AG08396 (cell line): Measurements from ENCODE around the gene CHMP2A.
"Not testable (repeated sequence)": the region's sequence is repeated elsewhere in the genome, so short reads cannot be mapped to it uniquely, and the experiment has no call there.

Experiments used
- DNase-seq: peaks from one replicate; pipeline ENCODE4 v3.0.0; 2012; ENCODE audit warnings: low spot score, mixed read lengths

CHMP2A gene

GRCh38 chr19:58555369-58555885 is 522 bp upstream of the CHMP2A start:
- DNase-seq = no peak

- DNase-seq = no peak
These were observed 959 bp downstream of the CHMP2A start for GRCh38 chr19:58553799-58554493.

- no peak for DNase-seq
These were observed 2.2 kb downstream of the CHMP2A start for GRCh38 chr19:58552655-58553054.

GRCh38 chr19:58551577-58552471 is 3.1 kb downstream of the CHMP2A start:
- no peak for DNase-seq

- no peak for DNase-seq
These were observed 3.8 kb downstream of the CHMP2A start for GRCh38 chr19:58551123-58551497.

GRCh38 chr19:58550362-58551122 is 4.4 kb downstream of the CHMP2A start:
- no peak for DNase-seq

- no peak for DNase-seq
These were observed 5.1 kb downstream of the CHMP2A start for GRCh38 chr19:58549664-58550361.

- no peak for DNase-seq
These were observed 5.8 kb downstream of the CHMP2A start for GRCh38 chr19:58548859-58549663.

- DNase-seq = no peak
These were observed 7.3 kb downstream of the CHMP2A start for GRCh38 chr19:58547323-58548312.

- no peak for DNase-seq
These were observed 8.8 kb downstream of the CHMP2A start for GRCh38 chr19:58546019-58546530.

- no peak for DNase-seq
These were observed 9.5 kb downstream of the CHMP2A start for GRCh38 chr19:58545286-58546018.

- DNase-seq = peak; percentile 94
These were observed 10.2 kb downstream of the CHMP2A start for GRCh38 chr19:58544591-58545285.

- DNase-seq = peak; percentile 100
These were observed 10.9 kb downstream of the CHMP2A start, which contains the start of gene TRIM28 for GRCh38 chr19:58543826-58544590. TSS of gene TRIM28 (plus strand) at chr19:58544064. CDS start at chr19:58544758, 694 bp downstream.

- not testable (repeated sequence) for DNase-seq
These were observed 12.1 kb downstream of the CHMP2A start for GRCh38 chr19:58542641-58543372.

- DNase-seq = not testable (repeated sequence)
These were observed 15.7 kb downstream of the CHMP2A start for GRCh38 chr19:58539169-58539559.
